Suprapubic skin (tissue), 4 donors: ENCODE results near the gene AIRE. TPM values are rescaled to one million over a fixed set of nuclear protein-coding genes. Genes with fewer than 3 reads are reported as not detected.

ENCODE experiments used
- DNase-seq, 2 donors: peaks; one replicate each; pipeline ENCODE4 v3.0.0-alpha.2; 2019; ENCODE audit warnings: low spot score in 2 of 2
- H3K27ac ChIP-seq: fragments of 200-600 bp; sonication (generic); one replicate; pipeline ENCODE4 v1.5.1; 2019
- H3K27me3 ChIP-seq: fragments of 200-600 bp; sonication (generic); one replicate; pipeline ENCODE4 v1.5.1; 2019
- H3K36me3 ChIP-seq: fragments of 200-600 bp; sonication (generic); one replicate; pipeline ENCODE4 v1.5.1; 2019
- H3K4me1 ChIP-seq: fragments of 200-600 bp; sonication (generic); one replicate; pipeline ENCODE4 v1.5.1; 2019
- H3K4me3 ChIP-seq: fragments of 200-600 bp; sonication (generic); one replicate; pipeline ENCODE4 v1.5.1; 2019; ENCODE audit warnings: mild to moderate bottlenecking
- H3K9me3 ChIP-seq: fragments of 200-600 bp; sonication (generic); one replicate; pipeline ENCODE4 v1.5.1; 2019
- CTCF ChIP-seq, 2 donors: fragments of 200-600 bp in 1 of 2; fragments of 450-650 bp in 1 of 2; sonication (generic) in 1 of 2; IDR thresholded peaks; one replicate each; pipeline ENCODE4 v1.5.1; 2016 to 2019; ENCODE audit warnings: antibody characterized with exemption in 2 of 2, mild to moderate bottlenecking in 1 of 2, moderate library complexity in 1 of 2
- EP300 ChIP-seq: sonication (generic); formaldehyde crosslinking; IDR thresholded peaks from one replicate; pipeline ENCODE4 v1.6.1; 2017; ENCODE audit warnings: antibody characterized with exemption
- POLR2A ChIP-seq, 2 donors: fragments of 450-650 bp; IDR thresholded peaks; one replicate each; pipeline ENCODE4 v1.6.1; 2017; ENCODE audit warnings: antibody characterized with exemption in 2 of 2, mild to moderate bottlenecking in 2 of 2, moderate library complexity in 2 of 2
- POLR2AphosphoS5 ChIP-seq, 3 donors: sonication (generic); formaldehyde crosslinking; IDR thresholded peaks; one replicate each; pipeline ENCODE4 v1.6.1; 2017; ENCODE audit warnings: antibody characterized with exemption in 3 of 3
- WGBS: methylation state at CpG from one replicate; pipeline ENCODE4 v1.1.5; 2018; 5-methylcytosine and 5-hydroxymethylcytosine counted together
- total RNA-seq, 4 donors: library from RNA; depleted of rRNA; stranded (reverse); fragments of >200 nt; gene quantifications; one replicate each; pipeline ENCODE4 v1.1.0, GENCODE V29; 2016

The AIRE gene
- total RNA-seq, 4 donors from 2014 or later = not detected

GRCh38 chr21:44332383-44332782 lies 46.7 kb downstream of the AIRE start:
- WGBS = 77% methylated on average over 9 of the region's 17 CpGs

GRCh38 chr21:44332965-44333364 lies 47.3 kb downstream of the AIRE start:
- peaks cover 3% of the 10 kb centered on the region for H3K4me1 ChIP-seq
- no peak overlapping the region for H3K27ac ChIP-seq
- TF ChIP-seq CTCF (IDR thresholded peaks at IDR 0.05) = no peak
- H3K27me3 ChIP-seq = no peaks in the 10 kb centered on the region
- no peaks in the 10 kb centered on the region for H3K9me3 ChIP-seq
- peaks cover 30% of the 10 kb centered on the region for H3K36me3 ChIP-seq
- 98% methylated on average over 18 of the region's 22 CpGs for WGBS
- no peak for DNase-seq
- H3K4me3 ChIP-seq = no peak overlapping the region

More at GRCh38 chr21:44332383-44332782, 46.7 kb downstream of the AIRE start:
- Histone ChIP-seq H3K27ac (no peak overlapping the region), H3K4me3 (no peak overlapping the region), H3K36me3 (peaks cover 35% of the 10 kb centered on the region), H3K4me1 (no peaks in the 10 kb centered on the region), H3K27me3 (no peaks in the 10 kb centered on the region), H3K9me3 (no peaks in the 10 kb centered on the region)
- DNase-seq = no peak
- TF ChIP-seq POLR2A (IDR thresholded peaks at IDR 0.05) (no peak), CTCF (IDR thresholded peaks at IDR 0.05) (no peak), EP300 (no peak), POLR2AphosphoS5 (IDR thresholded peaks at IDR 0.05) (no peak)

GRCh38 chr21:44333509-44334328 lies 48.0 kb downstream of the AIRE start:
- H3K4me3 ChIP-seq = no peak overlapping the region
- TF ChIP-seq CTCF (IDR thresholded peaks at IDR 0.05) (no peak), POLR2AphosphoS5 (IDR thresholded peaks at IDR 0.05) (no peak), EP300 (no peak), POLR2A (IDR thresholded peaks at IDR 0.05) (no peak)
- WGBS = 91% methylated on average over 27 of the region's 45 CpGs

GRCh38 chr21:44334329-44335030 lies 48.8 kb downstream of the AIRE start:
- DNase-seq = no peak
- no peak overlapping the region for H3K4me3 ChIP-seq
- peaks cover 9% of the 10 kb centered on the region for H3K4me1 ChIP-seq
- no peaks in the 10 kb centered on the region for H3K27me3 ChIP-seq
- 82% methylated on average over 6 of the region's 26 CpGs for WGBS
- peaks cover 30% of the 10 kb centered on the region for H3K36me3 ChIP-seq
- H3K9me3 ChIP-seq = no peaks in the 10 kb centered on the region
- H3K27ac ChIP-seq = no peak overlapping the region
- TF ChIP-seq EP300 = no peak
- TF ChIP-seq POLR2AphosphoS5 (IDR thresholded peaks at IDR 0.05) = no peak
- TF ChIP-seq CTCF (IDR thresholded peaks at IDR 0.05) = no peak
- no peak for TF ChIP-seq POLR2A (IDR thresholded peaks at IDR 0.05)

More at GRCh38 chr21:44333509-44334328, 48.0 kb downstream of the AIRE start:
- H3K27ac ChIP-seq = no peak overlapping the region
- no peaks in the 10 kb centered on the region for H3K9me3 ChIP-seq
- H3K36me3 ChIP-seq = peaks cover 30% of the 10 kb centered on the region
- DNase-seq = no peak
- H3K27me3 ChIP-seq = no peaks in the 10 kb centered on the region
- H3K4me1 ChIP-seq = peaks cover 9% of the 10 kb centered on the region
